ENCODE data around the gene CELF4.

Gene CELF4

GRCh38 chr18:37546651-37547050, 18.9 kb downstream of the CELF4 start:
- DNase-seq (ENCODE audit: low read depth) = no peak

GRCh38 chr18:37546272-37546537, 19.4 kb downstream of the CELF4 start:
- DNase-seq (ENCODE audit: low read depth) = no peak

GRCh38 chr18:37545461-37546271, 19.9 kb downstream of the CELF4 start:
- DNase-seq (ENCODE audit: low read depth) = no peak

GRCh38 chr18:37544713-37545112, 20.9 kb downstream of the CELF4 start:
- no peak for DNase-seq (ENCODE audit: low read depth)

- DNase-seq (ENCODE audit: low read depth) = no peak
These were observed 21.4 kb downstream of the CELF4 start for GRCh38 chr18:37544217-37544616.

- no peak for DNase-seq (ENCODE audit: low read depth)
These were observed 22.3 kb downstream of the CELF4 start for GRCh38 chr18:37543321-37543720.

- no peak for DNase-seq (ENCODE audit: low read depth)
These were observed 24.1 kb downstream of the CELF4 start for GRCh38 chr18:37541517-37541916.

- DNase-seq (ENCODE audit: low read depth) = no peak
These were observed 25.0 kb downstream of the CELF4 start for GRCh38 chr18:37540424-37541138.

GRCh38 chr18:37539236-37539635, 26.4 kb downstream of the CELF4 start:
- no peak for DNase-seq (ENCODE audit: low read depth)

GRCh38 chr18:37538526-37539205, 26.9 kb downstream of the CELF4 start:
- no peak for DNase-seq (ENCODE audit: low read depth)

GRCh38 chr18:37537868-37538525, 27.6 kb downstream of the CELF4 start:
- peak; percentile 27 for DNase-seq (ENCODE audit: low read depth)

- no peak for DNase-seq (ENCODE audit: low read depth)
These were observed 28.9 kb downstream of the CELF4 start for GRCh38 chr18:37536656-37537055.

- DNase-seq (ENCODE audit: low read depth) = no peak
These were observed 29.6 kb downstream of the CELF4 start for GRCh38 chr18:37535968-37536367.

GRCh38 chr18:37534627-37535026, 31.0 kb downstream of the CELF4 start:
- no peak for DNase-seq (ENCODE audit: low read depth)

GRCh38 chr18:37533647-37534584, 31.7 kb downstream of the CELF4 start:
- no peak for DNase-seq (ENCODE audit: low read depth)

- DNase-seq (ENCODE audit: low read depth) = no peak
These were observed 32.7 kb downstream of the CELF4 start for GRCh38 chr18:37532917-37533316.

- no peak for DNase-seq (ENCODE audit: low read depth)
These were observed 35.7 kb downstream of the CELF4 start for GRCh38 chr18:37529863-37530262.

GRCh38 chr18:37529296-37529695, 36.3 kb downstream of the CELF4 start:
- DNase-seq (ENCODE audit: low read depth) = no peak

GRCh38 chr18:37527395-37527794, 38.2 kb downstream of the CELF4 start:
- no peak for DNase-seq (ENCODE audit: low read depth)

- DNase-seq (ENCODE audit: low read depth) = no peak
These were observed 40.4 kb downstream of the CELF4 start for GRCh38 chr18:37525262-37525585.

- DNase-seq (ENCODE audit: low read depth) = no peak
These were observed 40.9 kb downstream of the CELF4 start for GRCh38 chr18:37524498-37525261.
